ENCODE results near the gene PRRG2.
A peak's percentile ranks its signal among the peaks of the same experiment; 100 is the strongest.

Gene PRRG2

DNA sequence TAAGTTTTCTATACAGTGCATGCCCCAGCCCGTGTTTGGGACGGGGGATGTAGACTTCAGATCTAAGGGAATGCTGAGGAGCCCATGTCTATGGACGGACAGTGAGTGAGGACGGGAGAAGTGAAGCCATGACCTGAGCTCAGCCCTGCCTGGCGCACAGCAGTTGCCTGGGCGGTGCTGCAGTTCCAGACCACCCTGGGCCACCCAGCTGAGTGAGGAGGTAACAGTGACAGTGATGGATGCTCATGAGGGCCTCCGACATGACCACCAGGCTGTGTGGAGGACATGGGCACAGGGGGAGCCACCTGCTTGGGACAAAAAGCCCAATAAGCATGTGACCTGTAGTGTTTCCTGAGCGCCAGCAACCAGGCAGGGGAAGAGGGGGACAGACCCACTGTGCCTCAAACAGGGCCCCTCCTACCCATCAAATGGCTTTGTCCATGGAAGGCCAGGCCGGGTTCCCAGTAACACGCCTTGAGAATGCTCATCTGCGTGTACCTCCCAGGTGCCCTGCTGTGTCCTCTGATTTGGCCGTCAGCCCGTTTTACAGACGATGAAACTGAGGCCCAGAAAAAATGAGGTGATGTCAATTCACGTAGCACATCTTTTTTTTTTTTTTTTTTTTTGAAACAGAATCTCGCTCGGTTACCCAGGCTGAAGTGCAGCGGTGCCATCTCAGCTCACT, 23.3 kb upstream of the PRRG2 start:
- DNase-seq (ENCODE audit: low read depth): no peak

DNA sequence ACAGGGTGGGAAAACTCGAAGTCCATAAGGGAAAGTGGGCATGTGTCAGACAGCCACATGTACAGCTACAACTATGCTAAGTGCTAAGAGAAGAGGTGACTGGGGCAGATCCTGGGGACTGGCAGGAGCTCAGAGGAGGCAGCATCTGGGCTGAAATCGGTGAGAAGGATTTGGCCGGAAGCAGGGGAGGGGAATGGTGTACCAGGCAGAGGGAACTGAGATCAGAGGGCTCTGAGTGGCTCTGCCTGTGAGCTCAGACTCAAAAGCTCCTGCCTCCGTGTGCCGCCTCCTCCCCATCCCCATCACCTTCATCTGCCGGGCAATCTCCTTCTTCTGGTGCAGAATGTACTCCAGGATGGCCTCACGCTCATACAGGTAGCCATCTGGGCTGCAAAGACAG, 22.5 kb upstream of the PRRG2 start:
- no peak for DNase-seq (ENCODE audit: low read depth)

DNA sequence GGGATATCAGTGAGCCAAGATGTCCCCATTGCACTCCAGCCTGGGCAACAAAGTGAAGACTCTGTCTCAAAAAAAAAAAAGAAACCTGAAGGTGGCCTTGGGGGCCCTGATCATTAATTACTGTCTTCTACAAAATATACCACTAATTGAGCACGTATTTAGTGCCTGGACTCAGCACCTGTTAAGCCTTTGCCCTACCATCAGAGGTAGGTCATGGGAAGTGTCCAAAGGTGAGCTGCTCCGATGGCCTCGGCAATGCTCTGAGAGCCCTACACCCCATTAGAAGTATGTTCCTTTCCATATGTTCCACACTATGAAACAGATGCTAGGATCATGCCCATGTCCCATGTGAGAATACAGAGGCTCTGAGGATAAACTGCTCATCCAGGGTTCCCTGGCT, 21.7 kb upstream of the PRRG2 start:
- no peak for DNase-seq (ENCODE audit: low read depth)

DNA sequence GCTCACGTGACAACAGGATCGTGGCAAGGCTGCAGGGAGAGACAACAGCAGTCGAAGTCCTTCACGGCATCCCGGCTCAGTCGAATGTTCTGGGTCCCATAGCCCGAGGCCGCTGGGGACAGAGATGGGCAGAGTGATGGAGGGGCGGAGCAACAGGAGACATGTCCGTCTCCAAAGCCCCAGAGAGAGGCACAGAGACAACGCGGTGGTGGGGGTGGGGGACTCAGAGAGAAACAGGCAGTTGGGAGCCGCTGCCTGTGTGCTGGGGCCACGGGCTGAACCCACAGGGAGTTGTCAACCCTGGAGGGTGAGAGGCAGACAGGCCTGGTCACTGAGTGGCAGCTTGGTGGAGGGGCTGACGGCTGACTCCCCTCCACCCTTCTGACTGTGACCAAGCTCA, 21.2 kb upstream of the PRRG2 start:
- DNase-seq (ENCODE audit: low read depth): no peak

DNA sequence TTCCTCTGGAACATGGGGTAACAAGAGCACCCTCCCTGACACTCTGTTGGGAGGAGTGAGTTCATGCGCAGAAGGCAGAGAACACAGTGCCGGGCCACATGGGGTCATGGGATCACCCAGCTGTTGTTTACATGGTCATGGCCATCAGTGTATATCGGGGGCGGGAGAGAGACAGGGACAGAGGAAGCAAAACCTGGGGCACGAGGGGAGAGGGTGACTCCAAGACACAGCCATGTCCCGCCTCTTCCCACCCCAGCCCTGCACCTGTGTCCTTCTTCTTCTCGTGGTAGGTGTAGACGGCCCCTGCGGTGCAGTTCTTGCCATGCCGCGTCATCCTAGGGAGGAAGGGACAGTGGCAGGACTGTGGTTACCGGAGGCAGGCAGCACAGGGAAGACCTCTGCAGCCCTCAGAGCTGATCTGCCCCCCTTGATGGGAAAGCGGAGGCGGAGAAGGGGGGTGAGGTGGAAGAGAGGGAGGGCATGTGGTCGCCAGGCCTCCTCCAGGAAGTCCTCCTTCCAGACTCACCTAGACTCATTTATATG, 20.7 kb upstream of the PRRG2 start:
- no peak for DNase-seq (ENCODE audit: low read depth)

DNA sequence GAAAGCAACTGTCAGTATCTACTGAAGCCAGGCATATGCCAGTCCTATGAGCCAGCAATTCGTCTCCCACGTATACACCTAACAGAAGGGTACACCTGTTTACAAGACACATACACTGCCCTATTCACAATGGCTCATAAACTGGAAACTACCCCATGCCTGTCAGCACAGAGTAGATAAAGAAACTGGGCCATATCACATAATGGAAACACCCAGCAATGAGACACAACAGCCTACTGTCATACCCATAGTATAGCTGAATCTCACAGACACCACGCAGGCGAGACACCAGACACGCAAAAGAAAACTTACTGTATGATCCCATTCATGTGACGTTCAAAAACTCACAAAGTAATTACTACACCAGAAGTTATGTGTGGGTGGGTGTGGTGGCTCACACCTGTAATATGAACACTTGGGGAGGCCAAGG, 16.5 kb upstream of the PRRG2 start:
- no peak for DNase-seq (ENCODE audit: low read depth)

DNA sequence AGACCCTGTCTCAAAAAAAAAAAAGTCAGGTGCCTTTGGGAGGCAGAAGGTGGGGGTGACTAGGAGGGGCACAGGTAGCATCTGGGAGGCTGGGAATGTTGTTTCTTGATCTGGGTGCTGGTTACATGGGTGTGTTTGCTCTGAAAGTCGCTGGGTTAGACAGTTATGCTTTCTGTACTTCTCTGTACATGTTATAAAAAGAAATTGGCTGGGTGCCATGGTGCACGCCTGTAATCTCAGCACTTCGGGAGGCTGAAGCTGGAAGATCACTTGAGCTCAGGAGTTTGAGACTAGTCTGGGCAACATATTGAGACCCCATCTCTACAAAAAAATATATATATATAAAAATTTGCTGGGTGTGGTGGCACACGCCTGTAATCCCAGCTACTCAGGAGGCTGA, 15.9 kb upstream of the PRRG2 start:
- DNase-seq (ENCODE audit: low read depth): no peak

DNA sequence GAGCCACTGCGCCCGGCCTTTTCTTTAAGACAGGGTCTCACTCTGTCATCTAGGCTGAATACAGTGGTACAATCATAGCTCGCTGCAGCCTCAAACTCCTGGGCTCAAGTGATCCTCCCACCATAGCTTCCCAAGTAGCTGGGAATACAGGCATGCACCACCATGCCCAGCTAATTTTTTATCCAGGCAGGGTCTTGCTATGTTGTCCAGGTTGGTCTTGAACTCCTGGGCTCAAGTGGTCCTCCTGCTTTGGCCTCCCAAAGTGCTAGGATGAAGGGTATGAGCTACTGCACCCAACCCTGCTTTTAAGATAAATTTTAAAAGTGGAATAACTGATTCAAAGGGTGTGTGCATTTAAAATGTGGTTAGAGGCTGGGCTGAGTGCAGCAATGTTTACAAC, 14.8 kb upstream of the PRRG2 start:
- no peak for DNase-seq (ENCODE audit: low read depth)

DNA sequence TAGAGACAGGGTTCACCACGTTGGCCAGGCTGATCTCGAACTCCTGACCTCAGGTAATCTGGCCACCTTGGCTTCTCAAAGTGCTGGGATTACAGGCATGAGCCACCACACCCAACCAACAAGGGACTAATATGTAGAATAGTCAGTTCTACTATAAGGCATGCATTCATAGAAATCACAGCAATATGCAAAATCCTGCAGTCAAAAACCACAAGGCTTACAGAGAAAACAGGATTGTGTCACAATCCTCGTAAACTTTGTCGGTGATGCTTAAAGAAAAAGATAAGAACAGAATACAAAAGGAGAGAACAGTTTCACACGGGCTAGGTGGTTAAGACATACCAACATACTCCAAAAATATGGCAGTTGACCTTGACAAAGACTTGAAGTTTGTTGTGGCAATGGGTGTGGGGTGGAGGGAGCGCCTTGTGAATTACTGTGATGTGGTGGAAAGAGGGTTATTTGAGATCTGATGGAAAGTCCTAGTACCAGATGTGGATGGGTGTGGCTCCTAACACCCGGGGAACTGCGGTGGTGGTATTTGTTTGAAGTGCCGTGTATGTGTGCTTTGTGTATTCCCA, 13.2 kb upstream of the PRRG2 start:
- no peak for DNase-seq (ENCODE audit: low read depth)

DNA sequence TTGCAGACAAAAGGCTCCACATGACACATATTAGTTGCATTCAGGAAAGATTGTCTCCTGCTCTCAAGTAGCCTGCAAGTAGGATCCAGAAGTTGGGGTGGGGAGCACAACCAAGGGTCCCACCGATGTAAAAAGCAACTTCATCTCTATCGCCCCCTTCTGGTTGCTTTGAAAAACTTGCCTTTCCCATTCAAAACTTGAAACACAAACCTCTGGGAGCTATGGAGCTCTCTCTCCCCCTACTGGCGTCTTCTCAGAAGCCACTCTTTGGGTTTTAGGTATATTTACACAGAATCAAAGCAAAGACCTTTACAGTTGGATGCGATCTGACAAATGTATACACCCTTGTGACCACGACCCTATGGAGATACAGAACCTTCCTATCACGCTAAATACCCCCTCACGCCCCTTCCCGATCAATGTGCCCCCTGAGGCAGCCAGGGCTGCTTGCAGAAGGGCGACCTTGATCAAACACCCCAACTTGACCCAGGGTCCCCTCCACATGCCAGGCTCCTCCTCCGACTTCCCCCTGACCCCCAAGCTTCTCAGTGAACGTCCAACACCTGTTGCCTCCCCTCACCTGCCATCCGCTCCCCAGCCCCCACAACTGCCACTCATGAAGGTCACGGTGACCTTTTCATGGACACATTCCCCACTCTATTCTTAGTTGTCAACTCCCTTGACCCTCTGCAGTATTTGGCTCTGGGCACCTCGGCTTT, 10.8 kb upstream of the PRRG2 start:
- peak; percentile 62 for DNase-seq (ENCODE audit: low read depth)

DNA sequence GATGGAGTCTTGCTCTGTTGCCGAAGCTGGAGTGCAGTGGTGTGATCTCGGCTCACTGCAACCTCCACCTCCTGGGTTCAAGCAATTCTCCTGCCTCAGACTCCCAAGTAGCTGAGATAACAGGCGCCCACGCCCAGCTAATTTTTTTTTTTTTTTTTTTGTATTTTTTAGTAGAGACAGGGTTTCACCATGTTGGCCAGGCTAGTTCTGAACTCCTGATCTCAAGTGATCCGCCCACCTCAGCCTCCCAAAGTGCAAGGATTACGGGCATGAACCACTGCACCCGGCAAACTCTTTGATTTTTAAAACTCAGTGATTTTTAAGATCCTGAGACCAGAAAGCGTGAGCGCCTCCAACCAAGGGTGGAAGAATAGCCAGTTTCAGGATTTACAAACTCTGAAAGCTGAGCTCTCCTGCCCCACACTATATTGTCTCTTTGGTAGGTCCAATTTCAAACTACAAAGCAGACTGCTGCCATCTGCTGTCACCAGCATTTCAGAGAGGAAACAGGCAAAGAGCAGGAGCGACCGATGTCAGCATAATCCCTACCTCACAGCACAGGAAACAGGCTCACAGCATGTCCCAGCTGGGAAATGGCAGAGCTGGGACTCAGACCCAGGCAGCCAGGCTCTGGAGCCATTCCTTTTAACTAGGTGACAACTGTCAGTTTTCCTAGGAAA, 10.0 kb upstream of the PRRG2 start:
- DNase-seq (ENCODE audit: low read depth): no peak

DNA sequence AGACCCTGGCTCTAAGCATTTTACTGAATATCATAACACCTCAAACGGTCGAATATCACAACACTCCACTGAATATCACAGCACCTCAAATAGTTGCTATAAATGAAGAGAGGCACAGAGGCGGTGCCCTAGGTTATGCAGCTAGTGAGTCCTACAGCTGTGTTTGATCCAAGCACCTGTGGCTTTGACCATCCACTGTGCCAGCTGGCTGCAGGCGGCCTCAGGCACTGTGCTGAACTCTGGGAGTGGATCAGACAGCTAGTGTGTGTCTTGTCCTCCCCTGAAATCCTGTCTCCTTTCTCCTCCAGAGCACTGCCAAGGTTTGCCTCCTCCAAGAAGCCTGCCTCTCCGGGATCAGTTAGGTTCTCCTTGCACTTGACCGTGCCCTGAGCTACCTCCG, 8.1 kb upstream of the PRRG2 start:
- DNase-seq (ENCODE audit: low read depth): no peak

DNA sequence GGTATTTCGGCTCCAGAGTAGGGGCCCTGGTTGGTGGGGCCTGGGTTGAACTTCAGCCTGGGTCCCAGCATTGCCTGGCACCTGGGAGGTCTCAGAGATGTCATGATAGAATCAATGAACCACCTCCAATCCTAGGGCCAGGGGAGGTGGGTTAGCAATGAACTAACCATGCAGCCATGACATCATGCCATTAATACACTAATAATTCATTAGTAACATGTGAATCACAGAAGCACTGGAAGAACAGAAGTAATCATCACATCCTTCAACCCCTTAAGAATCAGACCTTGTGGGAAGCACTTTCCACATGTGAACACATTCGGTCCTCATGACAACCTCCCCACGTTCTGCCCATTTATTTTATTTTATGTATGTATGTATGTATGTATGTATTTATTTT, 7.7 kb upstream of the PRRG2 start:
- no peak for DNase-seq (ENCODE audit: low read depth)

DNA sequence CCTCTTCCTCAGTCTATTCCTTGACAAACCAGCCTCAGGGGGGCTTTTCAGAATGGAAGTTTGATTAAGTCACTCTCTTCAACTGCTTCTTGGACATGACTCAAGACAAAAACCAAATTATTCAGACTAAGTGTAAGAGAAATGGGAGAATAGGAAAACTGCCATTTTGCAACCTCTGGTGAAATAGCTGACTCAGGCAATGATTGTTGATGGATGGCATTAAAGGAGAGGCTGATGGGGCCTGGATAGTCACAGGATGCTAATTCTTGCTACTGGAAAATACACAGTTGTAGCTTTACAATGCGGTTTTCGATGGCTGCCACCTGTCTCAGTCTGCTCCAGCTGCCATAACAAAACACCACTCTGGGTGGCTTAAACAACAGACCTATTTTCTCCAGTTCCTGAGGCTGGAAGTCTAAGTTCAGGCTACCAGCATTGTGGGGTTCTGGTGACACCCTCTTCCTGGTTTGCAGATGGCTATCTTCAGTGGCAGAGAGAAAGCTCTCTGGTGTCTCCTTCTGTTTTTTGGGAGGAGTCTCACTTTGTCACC, 6.8 kb upstream of the PRRG2 start:
- no peak for DNase-seq (ENCODE audit: low read depth)

DNA sequence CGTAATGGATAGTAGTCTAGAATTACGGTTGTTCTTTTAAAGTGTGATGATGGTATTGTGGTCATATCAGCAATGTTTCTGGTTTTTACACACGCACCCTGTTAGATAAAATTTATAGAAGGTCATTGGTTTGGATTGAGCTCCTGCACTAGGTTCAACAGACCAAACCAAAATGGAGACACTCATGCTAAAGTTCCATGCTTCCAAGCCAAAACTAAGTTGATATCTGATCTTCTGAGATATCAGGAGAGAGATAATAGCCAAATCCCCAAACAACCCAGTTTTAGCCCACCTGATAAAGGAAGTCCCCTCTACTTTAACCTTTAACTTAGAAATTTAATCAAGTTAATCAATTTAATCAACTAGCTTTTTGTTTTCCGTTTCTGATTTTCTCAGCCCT, 1.9 kb upstream of the PRRG2 start:
- DNase-seq (ENCODE audit: low read depth): no peak

DNA sequence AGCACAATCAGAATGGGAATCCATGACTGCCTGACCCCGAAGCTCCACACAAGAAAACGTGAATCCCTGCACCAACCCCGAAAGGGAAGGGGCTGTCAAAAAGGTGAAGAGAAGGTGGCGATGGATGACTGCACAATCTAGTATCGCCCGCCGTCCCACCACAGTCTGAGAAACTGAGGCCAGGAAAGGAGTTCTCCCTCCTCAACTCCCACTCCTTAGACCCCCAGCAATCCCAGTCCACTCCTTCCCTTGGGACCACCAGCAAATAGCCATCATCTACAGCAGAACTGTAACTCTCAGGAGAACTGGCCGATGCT, 1.2 kb upstream of the PRRG2 start:
- no peak for DNase-seq (ENCODE audit: low read depth)

DNA sequence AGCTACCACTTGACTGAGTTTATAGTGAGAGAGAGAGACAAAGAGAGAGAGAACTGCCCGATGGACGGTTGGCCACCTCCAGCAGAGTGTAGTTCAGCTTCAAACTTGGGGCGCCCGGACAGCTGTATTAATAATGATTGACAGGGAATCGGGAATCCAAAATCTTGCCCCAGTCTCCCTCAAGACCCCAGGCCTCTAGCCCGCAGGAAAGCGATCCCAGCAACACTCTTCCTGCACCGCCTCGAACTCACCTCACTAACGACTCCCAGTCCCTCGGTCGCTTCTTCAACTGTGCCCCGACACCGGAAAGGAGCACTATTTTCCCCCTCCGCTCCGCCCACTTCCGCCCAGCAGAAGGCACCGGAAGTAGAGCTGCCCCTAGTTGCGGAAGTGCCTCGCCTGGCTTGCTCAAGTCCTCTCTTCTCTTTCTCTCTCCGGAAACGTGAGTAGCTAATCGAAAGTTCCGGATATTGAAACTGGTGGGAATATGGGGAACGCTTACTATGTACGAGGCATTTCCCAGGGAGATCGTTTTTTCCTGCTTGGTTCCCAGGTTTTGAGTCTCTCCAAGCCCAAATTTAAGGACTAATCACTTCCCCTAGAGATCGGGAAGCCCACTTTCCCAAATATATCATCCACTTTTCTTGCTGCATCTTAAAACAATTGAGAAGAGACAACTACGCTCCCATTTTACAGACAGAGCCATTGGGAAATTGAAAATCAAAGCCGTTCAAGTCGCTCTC, 681 bp upstream of the PRRG2 start, which contains the start of gene NOSIP:
Gene NOSIP (minus strand): TSS at position 293 of the 743 bp plus-strand sequence. CDS start 19,865 bp downstream, outside the sequence.
- DNase-seq (ENCODE audit: low read depth): peak; percentile 94

DNA sequence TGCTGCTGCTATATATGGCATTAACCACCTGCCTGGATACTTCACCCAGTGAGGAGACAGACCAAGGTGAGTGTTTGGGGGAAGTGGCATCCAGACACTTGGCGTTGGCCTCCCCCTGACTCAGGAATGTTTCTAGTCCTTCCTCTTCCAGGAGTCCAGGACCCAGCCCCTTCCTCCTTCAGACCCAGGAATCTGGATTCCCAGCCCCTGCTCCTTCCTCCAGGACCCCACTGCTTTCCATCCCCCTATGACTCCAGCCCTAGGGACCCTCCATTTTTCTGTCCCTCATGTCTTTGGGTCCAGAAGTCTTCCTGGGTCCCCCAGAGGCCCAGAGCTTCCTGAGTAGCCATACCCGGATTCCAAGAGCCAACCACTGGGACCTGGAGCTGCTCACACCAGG, 2.1 kb downstream of the PRRG2 start:
- DNase-seq (ENCODE audit: low read depth): no peak

DNA sequence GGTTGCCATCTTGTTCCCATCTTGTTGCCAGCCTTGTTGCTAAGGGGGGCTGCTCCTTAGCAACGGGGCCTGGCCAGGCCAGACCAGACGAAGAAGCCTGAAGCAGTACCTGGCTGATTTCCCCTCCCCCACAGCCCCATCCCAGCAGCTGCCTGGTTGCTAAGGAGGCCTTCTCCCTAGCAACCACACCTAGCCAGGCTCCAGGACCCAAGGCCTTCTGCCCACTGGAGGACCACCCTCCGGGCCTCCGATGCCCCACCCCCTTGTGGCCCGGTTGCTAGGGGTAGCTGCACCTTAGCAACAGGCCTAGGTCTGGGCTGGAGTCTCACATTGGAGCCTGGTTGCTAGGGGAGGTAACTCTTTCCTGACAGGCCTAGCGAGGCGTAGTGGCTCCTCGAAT, 3.9 kb downstream of the PRRG2 start:
- no peak for DNase-seq (ENCODE audit: low read depth)

DNA sequence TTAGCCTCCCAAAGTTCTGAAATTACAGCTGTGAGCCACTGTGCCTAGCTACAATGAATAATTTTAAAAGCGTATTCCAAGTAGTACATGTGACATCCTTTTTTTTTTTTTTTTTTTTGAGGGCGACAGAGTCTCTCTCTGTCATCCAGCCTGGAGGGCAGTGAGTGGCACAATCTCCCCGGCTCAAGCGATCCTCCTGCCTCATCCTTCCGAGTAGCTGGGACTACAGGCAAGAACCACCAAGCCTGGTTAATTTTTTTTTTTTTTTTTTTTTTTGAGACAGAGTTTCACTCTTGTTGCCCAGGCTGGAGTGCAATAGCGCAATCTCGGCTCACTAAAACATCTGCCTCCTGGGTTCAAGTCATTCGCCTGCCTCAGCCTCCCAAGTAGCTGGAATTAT, 6.1 kb downstream of the PRRG2 start:
- no peak for DNase-seq (ENCODE audit: low read depth)

DNA sequence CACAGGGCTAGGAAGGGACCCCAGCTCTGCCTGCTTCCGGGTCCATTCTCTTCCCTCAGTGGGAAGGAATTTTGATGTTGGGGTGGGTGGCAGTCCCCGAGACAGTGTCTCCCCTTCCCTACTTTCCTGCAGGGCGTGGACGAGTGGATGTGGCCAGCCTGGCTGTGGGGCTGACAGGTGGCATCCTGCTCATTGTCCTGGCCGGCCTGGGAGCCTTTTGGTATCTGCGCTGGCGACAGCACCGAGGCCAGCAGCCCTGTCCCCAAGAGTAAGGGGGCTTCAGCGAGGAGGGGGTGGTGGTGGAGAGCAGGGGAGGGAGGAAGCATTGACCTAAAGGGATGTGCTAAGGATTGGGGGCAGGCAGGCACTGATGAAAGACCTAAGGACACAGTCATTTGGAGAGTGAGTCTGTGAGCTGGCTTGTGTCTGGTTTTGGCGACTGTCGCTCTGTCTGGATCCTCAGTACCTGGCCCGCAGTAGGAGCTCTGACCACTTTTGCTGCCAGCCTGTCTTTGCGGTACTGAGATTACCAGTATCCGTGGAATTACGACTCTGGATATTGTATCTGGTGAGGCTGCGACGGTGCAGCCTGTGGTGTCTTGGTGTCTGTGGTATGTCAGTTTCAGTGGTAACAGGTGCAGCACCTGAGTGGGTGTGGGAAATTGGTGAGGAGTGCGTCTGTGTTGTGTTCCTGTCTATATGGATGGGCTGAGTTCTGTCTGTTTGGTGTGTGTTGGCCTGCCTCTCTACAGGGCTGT, 7.4 kb downstream of the PRRG2 start:
- no peak for DNase-seq (ENCODE audit: low read depth)

Measured in activated T-cell treated with anti-CD3 and anti-CD28 coated beads for 24 hours (primary cell).